Lower lobe of right lung (tissue), 2 donors: Measurements from ENCODE around the gene WBP2. TPM values are rescaled to one million over a fixed set of nuclear protein-coding genes. Genes with fewer than 3 reads are reported as not detected.

Experiments
- ATAC-seq, 2 donors: fragments of 200-7000 bp; cut with Tn5 transposase; one replicate each; pipeline ENCODE4 v1.9.1; 2020 to 2022; ENCODE audit warnings: mild to moderate bottlenecking in 2 of 2, moderate library complexity in 2 of 2
- DNase-seq: peaks from one replicate; pipeline ENCODE4 v3.0.0-alpha.2; 2020
- H3K27ac ChIP-seq: fragments of 200-600 bp; one replicate; pipeline ENCODE4 v1.8.0; 2022
- H3K27me3 ChIP-seq: fragments of 200-600 bp; one replicate; pipeline ENCODE4 v1.8.0; 2022; ENCODE audit warnings: low read depth
- H3K36me3 ChIP-seq: fragments of 200-600 bp; one replicate; pipeline ENCODE4 v1.8.0; 2022; ENCODE audit warnings: mild to moderate bottlenecking
- H3K4me1 ChIP-seq: fragments of 200-600 bp; one replicate; pipeline ENCODE4 v1.8.0; 2022
- H3K4me3 ChIP-seq: fragments of 200-600 bp; one replicate; pipeline ENCODE4 v1.8.0; 2022; ENCODE audit warnings: mild to moderate bottlenecking
- H3K9me3 ChIP-seq: fragments of 200-600 bp; one replicate; pipeline ENCODE4 v1.8.0; 2022
- intact Hi-C: fragments of 100-400 bp; cut with DNase I; formaldehyde crosslinking; loops from one replicate; pipeline ENCODE4 v1.11.0; 2022
- long read RNA-seq: library from polyadenylated mRNA; unstranded; transcript quantifications from one replicate; pipeline ENCODE4 v2.0.0, GENCODE V29; 2021
- total RNA-seq: library from RNA; stranded (reverse); fragmentation: NEBNext Ultra II Directional; extraction: Animal tissue kit (Norgen Biotek cat#: 25700); gene quantifications from one replicate; pipeline ENCODE4 v1.2.1, GENCODE V29; 2021
- TF ChIP-seq, protein P1 (sequence below): fragments of 200-600 bp; IDR thresholded peaks from one replicate; pipeline ENCODE4 v1.8.0; 2022; ENCODE audit warnings: antibody characterized with exemption, mild to moderate bottlenecking
- donor health status: DM: no; HTN: yes; CAD: no; lungs with severe emphysema.

WBP2 gene
- total RNA-seq = 145 TPM
- long read RNA-seq, transcript WBP2-201 (8 exons, 1,944 nt) = major isoform, 75 of 369 reads
- long read RNA-seq, partial matches to known transcripts = 29 of 369 reads
- long read RNA-seq, other reads (novel, unspliced or antisense) = 263 of 369 reads

DNA sequence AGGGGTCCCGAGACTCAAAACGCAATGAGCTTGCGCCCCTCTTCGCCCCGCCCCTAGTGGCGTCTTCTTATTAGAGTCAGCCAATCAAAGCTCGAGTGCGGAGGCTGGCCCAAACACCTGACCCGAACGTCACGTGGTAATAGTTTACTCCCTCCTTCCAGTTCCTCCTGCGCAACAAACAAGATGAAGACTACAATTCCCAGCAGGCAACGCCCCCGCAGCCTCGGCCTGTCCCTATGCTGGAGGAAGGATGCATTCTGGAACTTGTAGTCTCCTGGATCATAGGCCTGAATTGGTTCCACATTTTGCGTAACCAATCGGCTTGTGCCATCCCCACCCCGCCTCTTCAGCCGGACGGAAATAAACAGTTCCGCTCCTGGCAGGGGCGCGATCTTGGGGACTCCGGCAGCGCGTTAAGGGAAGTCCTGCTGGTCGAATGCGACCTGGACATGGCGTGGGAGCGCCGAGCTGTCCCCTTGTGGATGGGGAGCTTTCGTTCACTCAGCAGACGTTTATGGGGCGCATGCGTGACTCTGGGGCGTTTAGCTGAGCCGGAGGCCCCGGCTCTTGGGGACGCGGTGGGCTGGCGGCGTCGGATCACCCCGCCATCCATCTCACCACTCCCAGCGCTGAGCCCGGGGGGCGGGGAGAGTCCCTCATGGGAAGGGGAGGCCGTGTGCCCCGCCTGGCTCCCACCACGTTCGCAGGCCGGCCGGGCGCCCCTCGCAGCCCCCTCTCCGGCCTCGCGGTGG, at the start of gene WBP2:
TSS of gene WBP2 (minus strand) at position 26 of the 752 bp plus-strand sequence. CDS start 38 bp downstream, outside the sequence.
- H3K4me1 ChIP-seq = peaks cover 48% of the 10 kb centered on the region
- peaks cover 22% of the 10 kb centered on the region for H3K36me3 ChIP-seq
- intact Hi-C loops = no loop called here
- DNase-seq = peak; percentile 99
- peak within 1 kb of the TSS; percentile 100 for H3K27ac ChIP-seq
- peak; percentile 96 to 97 for ATAC-seq
- H3K9me3 ChIP-seq = no peaks in the 10 kb centered on the region
- peak within 1 kb of the TSS; percentile 94 for H3K4me3 ChIP-seq
- H3K27me3 ChIP-seq = no peaks in the 10 kb centered on the region
- TF ChIP-seq, protein P1, sequence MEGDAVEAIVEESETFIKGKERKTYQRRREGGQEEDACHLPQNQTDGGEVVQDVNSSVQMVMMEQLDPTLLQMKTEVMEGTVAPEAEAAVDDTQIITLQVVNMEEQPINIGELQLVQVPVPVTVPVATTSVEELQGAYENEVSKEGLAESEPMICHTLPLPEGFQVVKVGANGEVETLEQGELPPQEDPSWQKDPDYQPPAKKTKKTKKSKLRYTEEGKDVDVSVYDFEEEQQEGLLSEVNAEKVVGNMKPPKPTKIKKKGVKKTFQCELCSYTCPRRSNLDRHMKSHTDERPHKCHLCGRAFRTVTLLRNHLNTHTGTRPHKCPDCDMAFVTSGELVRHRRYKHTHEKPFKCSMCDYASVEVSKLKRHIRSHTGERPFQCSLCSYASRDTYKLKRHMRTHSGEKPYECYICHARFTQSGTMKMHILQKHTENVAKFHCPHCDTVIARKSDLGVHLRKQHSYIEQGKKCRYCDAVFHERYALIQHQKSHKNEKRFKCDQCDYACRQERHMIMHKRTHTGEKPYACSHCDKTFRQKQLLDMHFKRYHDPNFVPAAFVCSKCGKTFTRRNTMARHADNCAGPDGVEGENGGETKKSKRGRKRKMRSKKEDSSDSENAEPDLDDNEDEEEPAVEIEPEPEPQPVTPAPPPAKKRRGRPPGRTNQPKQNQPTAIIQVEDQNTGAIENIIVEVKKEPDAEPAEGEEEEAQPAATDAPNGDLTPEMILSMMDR = peak; percentile 50

GRCh38 chr17:75902406-75902805, 47.3 kb upstream of the WBP2 start:
- Histone ChIP-seq H3K36me3 (peaks cover 60% of the 10 kb centered on the region), H3K9me3 (no peaks in the 10 kb centered on the region), H3K27me3 (no peaks in the 10 kb centered on the region), H3K27ac (no peak overlapping the region), H3K4me1 (peaks cover 33% of the 10 kb centered on the region), H3K4me3 (no peak overlapping the region)
- TF ChIP-seq, protein P1 = no peak
- intact Hi-C loops = loop anchor here (10.0 kb wide), 1 partner anchor 102 kb away; the partner anchor contains the start of gene CDK3
- ATAC-seq (no peak), DNase-seq (no peak)

DNA sequence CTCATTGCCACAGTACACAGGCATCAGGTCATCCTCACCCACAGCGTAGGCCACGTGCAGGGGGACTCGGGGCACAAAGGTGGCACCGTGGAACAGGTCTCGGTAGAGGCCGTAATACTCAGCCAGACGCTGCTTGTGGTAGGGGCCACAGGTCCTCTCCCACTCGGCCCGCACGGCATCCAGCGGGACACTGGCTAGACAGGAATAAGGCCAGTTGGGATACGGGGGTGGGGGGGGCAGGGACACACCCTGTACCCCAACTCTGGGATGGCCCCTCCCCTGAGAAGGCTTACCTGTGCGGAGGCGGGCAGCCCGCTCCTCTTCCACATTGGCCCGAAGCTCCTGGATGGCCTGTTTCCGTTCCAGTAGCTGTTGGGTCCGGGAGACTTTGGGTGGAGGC, 46.6 kb upstream of the WBP2 start:
- Histone ChIP-seq H3K27me3 (no peaks in the 10 kb centered on the region), H3K4me3 (no peak overlapping the region), H3K4me1 (peaks cover 39% of the 10 kb centered on the region), H3K27ac (no peak overlapping the region), H3K36me3 (peaks cover 60% of the 10 kb centered on the region), H3K9me3 (no peaks in the 10 kb centered on the region)
- intact Hi-C loops = loop anchor here (10.0 kb wide), 1 partner anchor 103 kb away; the partner anchor contains the start of gene CDK3
- ATAC-seq = no peak
- DNase-seq = no peak
- TF ChIP-seq, protein P1 = no peak

- DNase-seq = no peak
- H3K27me3 ChIP-seq = no peaks in the 10 kb centered on the region
Measured at GRCh38 chr17:75900691-75901533, 45.8 kb upstream of the WBP2 start.

More at GRCh38 chr17:75900691-75901533, 45.8 kb upstream of the WBP2 start:
- ATAC-seq = no peak
- no peak overlapping the region for H3K4me3 ChIP-seq
- H3K4me1 ChIP-seq = peaks cover 31% of the 10 kb centered on the region
- peaks cover 60% of the 10 kb centered on the region for H3K36me3 ChIP-seq
- TF ChIP-seq, protein P1 = no peak
- no peaks in the 10 kb centered on the region for H3K9me3 ChIP-seq
- intact Hi-C loops = loop anchor here (10.0 kb wide), 1 partner anchor 104 kb away; the partner anchor contains the start of gene CDK3
- H3K27ac ChIP-seq = no peak overlapping the region
